Right ventricle myocardium superior (tissue), 1 donor: Measurements from ENCODE around the gene MRPS16. TPM values are rescaled to one million over a fixed set of nuclear protein-coding genes. Genes with fewer than 3 reads are reported as not detected.
A peak's percentile ranks its signal among the peaks of the same experiment; 100 is the strongest.
"Not testable (repeated sequence)": the region's sequence is repeated elsewhere in the genome, so short reads cannot be mapped to it uniquely, and the experiment has no call there.

Experiments used
- ATAC-seq: fragments of 200-7000 bp; cut with Tn5 transposase; one replicate; pipeline ENCODE4 v1.9.1; 2020; ENCODE audit warnings: mild to moderate bottlenecking; ENCODE audit not compliant: poor library complexity
- DNase-seq: peaks from one replicate; pipeline ENCODE4 v3.0.0-alpha.2; 2020
- intact Hi-C: fragments of 100-400 bp; cut with DNase I; formaldehyde crosslinking; loops from one replicate; pipeline ENCODE4 v1.11.2; 2022
- long read RNA-seq: library from polyadenylated mRNA; unstranded; transcript quantifications from one replicate; pipeline ENCODE4 v2.0.0, GENCODE V29; 2021
- total RNA-seq: library from RNA; stranded (reverse); fragmentation: NEBNext Ultra II Directional; extraction: Animal tissue kit (Norgen Biotek cat#: 25700); gene quantifications from one replicate; pipeline ENCODE4 v1.2.1, GENCODE V29; 2021
- donor health status: DM: no; HTN: yes; CAD: no; lungs with severe emphysema.

The MRPS16 gene
- total RNA-seq, result 102 TPM
- long read RNA-seq, transcript MRPS16-202 (3 exons, 2,634 nt), result major isoform, 205 of 225 reads
- long read RNA-seq, partial matches to known transcripts, result 4 of 225 reads
- long read RNA-seq, other reads (novel, unspliced or antisense), result 11 of 225 reads

- DNase-seq, result peak; percentile 95
- peak; percentile 98 for ATAC-seq
- intact Hi-C loops, result no loop called here
These were observed at the start of gene MRPS16 for GRCh38 chr10:73252445-73253224. MRPS16 (minus strand) TSS chr10:73252644; CDS start chr10:73252482, 162 bp downstream.

DNA sequence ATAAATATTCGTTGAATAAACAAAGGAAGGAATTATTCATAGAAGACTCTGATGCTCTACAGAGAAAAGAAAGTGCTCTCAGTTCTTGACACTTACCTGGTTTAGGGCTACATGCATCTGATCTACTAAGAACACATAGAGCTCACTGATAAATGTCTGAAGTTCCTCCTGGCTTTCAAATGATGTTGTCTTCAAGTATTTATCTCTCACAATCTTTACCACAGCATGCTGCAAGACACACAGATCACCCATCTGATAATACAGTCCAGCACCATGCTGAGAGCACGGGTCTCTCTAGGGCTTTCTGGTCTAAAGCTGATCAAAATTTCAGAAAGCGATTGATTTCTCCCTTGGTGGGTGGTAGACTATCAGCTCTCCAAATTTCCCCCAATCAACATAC lies 44.5 kb upstream of the MRPS16 start:
- no peak for DNase-seq
- ATAC-seq, result no peak
- intact Hi-C loops, result no loop called here

- ATAC-seq, result no peak
- no peak for DNase-seq
- intact Hi-C loops, result no loop called here
These were observed 41.0 kb upstream of the MRPS16 start for GRCh38 chr10:73293461-73293860.

- intact Hi-C loops, result no loop called here
- no peak for ATAC-seq
- no peak for DNase-seq
These were observed 37.5 kb upstream of the MRPS16 start for GRCh38 chr10:73289958-73290357.

- ATAC-seq (no peak), DNase-seq (no peak)
- intact Hi-C loops, result no loop called here
These were observed 35.0 kb upstream of the MRPS16 start for GRCh38 chr10:73287441-73287840.

GRCh38 chr10:73281097-73281496 lies 28.7 kb upstream of the MRPS16 start:
- DNase-seq, result no peak
- intact Hi-C loops, result no loop called here
- ATAC-seq, result no peak

DNA sequence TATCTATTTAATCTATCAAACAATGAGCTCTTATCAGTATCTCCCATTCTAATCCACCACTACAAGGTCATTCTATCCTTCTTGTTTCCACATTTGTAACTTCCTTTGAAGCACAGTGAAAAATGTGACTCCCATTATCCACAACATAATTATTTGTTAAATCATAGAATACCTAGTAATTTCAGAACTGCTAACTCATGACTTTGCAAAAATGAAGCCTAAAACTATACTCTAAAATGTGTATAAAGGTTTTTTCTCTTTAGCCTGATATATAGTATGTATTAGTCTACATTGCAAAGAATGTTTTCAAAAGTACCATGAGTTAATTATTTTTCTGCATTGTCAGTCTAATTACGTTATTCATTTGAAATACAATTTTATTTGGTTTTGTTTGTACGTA lies 12.0 kb upstream of the MRPS16 start:
- intact Hi-C loops, result no loop called here
- ATAC-seq, result no peak
- DNase-seq, result no peak

- ATAC-seq (no peak), DNase-seq (no peak)
- intact Hi-C loops, result no loop called here
These were observed 11.4 kb upstream of the MRPS16 start for GRCh38 chr10:73263693-73264347.

- no peak for DNase-seq
- intact Hi-C loops, result no loop called here
- no peak for ATAC-seq
These were observed 10.6 kb upstream of the MRPS16 start for GRCh38 chr10:73262880-73263555.

GRCh38 chr10:73262105-73262730 lies 9.8 kb upstream of the MRPS16 start:
- DNase-seq, result no peak
- no peak for ATAC-seq
- intact Hi-C loops, result no loop called here

DNA sequence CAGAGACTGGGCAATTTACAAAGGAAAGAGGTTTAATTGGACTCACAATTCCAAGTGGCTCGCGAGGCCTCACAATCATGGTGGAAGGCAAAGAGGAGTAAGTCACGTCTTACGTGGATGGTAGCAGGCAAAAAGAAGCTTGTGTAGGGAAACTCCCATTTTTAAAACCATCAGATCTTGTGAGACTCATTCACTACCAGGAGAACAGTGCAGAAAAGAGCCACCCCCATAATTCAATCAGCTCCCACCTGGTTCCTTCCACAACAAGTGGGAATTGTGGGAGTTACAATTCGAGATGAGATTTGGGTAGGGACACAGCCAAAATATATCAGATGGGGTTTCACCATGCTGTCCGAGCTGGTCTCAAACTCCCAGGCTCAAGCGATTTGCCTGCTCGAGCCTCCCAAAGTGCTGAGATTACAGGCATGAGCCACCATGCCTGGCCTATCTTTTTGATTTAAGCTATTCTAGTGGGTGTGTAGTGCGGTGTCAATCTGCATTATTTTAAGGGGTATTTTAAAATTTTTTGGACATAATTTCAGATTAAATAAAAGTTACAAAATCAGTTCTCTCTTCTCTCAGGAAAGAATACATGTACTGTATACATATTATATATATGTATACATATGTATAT lies 9.0 kb upstream of the MRPS16 start:
- ATAC-seq (no peak), DNase-seq (no peak)
- intact Hi-C loops, result no loop called here

DNA sequence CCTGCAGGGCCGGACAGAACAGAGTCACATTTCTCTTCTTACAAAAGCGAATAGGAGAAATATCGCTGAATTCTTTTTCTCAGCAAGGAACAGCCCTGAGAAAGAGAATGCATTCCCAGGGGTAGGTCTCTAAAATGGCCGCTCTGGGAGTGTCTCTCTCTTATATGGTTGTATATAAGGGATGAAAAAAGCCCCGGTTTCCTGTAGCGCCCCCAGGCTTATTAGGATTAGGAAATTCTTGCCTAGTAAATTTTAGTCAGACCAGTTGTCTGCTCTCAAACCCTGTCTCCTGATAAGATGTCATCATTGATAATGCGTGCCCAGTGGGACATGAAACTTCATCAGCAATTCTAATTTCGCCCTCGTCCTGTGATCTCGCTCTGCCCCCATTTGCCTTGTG lies 6.2 kb upstream of the MRPS16 start:
- ATAC-seq, DNase-seq, intact Hi-C loops: not testable (repeated sequence)

GRCh38 chr10:73253225-73253555 lies 746 bp upstream of the MRPS16 start:
- intact Hi-C loops, result no loop called here
- DNase-seq (no peak), ATAC-seq (no peak)

DNA sequence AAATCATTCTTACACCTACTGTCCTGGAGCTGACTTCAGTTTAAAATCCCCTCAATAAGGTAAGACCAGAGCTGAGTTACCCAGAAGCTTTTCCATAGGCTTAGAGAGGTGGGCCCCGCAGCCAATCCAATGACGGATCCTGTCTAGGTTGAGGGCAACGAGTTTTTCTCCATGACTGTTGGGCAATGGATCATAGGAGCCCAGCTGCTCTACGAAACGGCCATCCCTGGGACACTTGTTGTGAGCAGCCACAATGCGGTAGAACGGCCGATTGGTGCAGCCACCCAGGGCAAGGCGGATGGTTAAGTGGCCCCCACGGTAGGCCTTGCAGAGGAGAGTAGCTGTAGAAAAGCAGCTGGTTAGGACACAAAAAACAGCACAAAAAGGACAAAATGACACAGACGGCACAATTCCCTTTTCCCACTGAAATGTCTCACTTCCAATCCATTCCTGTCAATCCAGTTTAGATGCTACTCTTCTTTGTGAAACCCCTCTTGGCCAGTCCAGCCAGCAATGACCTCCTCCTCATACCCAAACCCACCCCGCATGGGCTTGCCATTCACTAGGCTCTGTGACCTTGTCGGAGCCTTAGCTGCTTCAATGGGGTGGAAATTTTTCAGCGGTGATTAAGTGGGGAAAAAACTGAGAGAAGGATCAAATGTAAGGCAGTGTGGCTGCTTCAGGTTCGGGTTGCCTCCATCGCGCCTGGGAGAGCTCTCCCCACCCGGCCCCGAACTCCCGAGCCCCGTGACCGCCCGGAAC lies 580 bp downstream of the MRPS16 start:
- ATAC-seq, result peak; percentile 73
- intact Hi-C loops, result no loop called here
- no peak for DNase-seq

- intact Hi-C loops, result no loop called here
- DNase-seq (no peak), ATAC-seq (no peak)
These were observed 4.2 kb downstream of the MRPS16 start for GRCh38 chr10:73248259-73248724.

DNA sequence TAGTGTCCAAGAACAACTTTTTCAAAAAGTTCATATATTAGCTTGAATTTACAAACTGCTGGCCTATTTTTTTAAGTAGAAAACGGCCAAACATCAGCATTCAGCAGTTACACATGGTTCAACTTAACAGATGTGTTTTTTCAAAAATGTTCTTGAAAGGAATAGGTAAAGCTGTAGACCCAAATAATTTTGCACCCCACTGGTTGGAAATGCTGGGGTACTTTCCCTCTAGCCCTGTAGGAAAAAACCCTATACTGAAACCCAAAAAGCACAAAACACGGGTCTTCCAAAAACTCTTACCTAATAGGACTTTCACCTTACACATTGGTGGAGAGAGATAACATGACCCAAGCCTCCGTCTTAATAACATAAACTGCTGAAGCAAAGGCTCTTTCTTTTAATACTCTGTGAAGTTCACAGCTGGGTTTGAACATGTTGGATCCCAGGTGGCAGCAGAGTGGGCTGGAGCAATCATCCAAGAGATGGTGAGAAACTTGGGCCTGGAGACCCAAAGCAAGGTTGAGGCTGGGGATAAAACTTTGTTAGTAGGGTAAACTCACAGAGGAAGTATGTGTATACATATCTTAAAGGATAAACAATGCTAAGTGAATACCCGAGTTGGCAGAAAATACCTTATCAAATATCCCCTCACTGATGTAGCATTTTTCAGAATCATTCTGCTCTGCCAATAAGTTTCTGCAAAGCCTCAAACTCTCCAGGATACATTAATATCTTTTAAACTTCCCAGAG lies 4.8 kb downstream of the MRPS16 start:
- intact Hi-C loops, result no loop called here

More for the DNA sequence above, 4.8 kb downstream of the MRPS16 start:
- DNase-seq (no peak), ATAC-seq (no peak)
